PC-3 (cell line): ENCODE data around the gene GALNT10.

ENCODE experiments used
- EZH2 ChIP-seq: fragments of 300-600 bp; sonication (generic); IDR thresholded peaks from one replicate; pipeline ENCODE4 v1.6.1; 2017; ENCODE audit warnings: antibody characterized with exemption, mild to moderate bottlenecking, low read length; ENCODE audit not compliant: unreplicated experiment
- TF ChIP-seq, protein P1 (sequence below): fragments of 300-600 bp; sonication (generic); conservative IDR thresholded peaks from 2 replicates; pipeline ENCODE4 v1.5.1; 2017; ENCODE audit warnings: antibody characterized with exemption, low read depth, mild to moderate bottlenecking, low read length

DNA sequence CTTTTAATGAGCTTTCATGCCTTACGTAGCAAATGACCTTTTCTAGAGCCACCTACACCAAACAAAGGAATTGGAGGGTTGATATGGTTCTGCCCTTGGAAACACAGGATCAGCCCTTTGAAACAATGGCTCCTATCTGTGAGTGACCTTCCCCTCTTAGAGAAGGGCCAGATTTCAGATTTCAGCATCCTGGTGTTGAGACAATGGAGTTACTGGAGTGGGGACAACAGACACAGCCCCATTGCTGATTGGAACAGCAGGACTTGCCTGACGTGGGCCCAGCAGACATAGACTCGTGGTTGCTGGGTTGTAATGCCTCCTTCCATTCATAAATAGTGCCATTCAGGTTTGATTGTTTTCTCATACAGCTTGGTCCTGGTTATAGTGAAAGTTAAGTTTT, 96.0 kb downstream of the GALNT10 start:
- TF ChIP-seq EZH2 = no peak
- TF ChIP-seq, protein P1, sequence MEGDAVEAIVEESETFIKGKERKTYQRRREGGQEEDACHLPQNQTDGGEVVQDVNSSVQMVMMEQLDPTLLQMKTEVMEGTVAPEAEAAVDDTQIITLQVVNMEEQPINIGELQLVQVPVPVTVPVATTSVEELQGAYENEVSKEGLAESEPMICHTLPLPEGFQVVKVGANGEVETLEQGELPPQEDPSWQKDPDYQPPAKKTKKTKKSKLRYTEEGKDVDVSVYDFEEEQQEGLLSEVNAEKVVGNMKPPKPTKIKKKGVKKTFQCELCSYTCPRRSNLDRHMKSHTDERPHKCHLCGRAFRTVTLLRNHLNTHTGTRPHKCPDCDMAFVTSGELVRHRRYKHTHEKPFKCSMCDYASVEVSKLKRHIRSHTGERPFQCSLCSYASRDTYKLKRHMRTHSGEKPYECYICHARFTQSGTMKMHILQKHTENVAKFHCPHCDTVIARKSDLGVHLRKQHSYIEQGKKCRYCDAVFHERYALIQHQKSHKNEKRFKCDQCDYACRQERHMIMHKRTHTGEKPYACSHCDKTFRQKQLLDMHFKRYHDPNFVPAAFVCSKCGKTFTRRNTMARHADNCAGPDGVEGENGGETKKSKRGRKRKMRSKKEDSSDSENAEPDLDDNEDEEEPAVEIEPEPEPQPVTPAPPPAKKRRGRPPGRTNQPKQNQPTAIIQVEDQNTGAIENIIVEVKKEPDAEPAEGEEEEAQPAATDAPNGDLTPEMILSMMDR = no peak
